ENCODE results near the gene TAS1R3. TPM values are rescaled to one million over a fixed set of nuclear protein-coding genes. Genes with fewer than 3 reads are reported as not detected.
A peak's percentile ranks its signal among the peaks of the same experiment; 100 is the strongest.

The TAS1R3 gene
- total RNA-seq, 1 donor from 2014 or later, result 0.97 TPM

DNA sequence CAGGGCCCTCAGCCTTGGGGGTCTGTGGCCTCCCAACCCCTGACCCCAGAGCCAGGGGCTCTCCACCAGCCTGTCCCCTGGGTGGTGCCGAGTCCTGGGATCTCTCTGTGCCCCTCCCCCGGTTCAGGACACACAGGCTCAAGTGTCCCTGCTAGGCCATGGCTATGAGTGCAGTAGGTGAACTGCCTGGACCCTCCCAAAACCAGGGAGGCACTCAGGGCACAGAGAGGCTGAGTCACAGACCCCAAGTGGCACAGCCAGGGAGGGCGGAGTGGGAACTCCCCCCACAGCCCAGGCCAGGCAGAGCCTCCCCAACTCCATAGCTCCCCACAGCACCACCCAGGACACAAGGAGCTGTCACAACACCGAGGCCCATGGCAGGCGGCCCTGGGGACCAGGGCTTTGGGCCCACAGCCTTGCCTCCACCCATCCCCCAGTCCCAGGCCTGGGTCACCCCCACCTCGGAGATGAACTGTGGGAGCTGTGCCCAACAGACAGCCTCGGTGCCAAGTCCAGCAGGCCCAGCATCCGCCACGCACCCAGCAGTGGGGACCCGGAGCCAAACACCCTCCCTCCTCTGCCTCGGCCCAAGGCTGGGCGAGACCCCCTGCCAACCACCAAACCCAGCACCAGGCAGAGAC, 14.9 kb downstream of the TAS1R3 start:
- Mint-ChIP-seq H3K4me1 (ENCODE audit: unreplicated experiment) (peaks cover 24% of the 10 kb centered on the region), H3K4me3 (ENCODE audit: unreplicated experiment) (no peak overlapping the region), H3K36me3 (ENCODE audit: unreplicated experiment) (peaks cover 4% of the 10 kb centered on the region), H3K9me3 (ENCODE audit: unreplicated experiment) (no peaks in the 10 kb centered on the region), H3K27me3 (ENCODE audit: unreplicated experiment) (no peaks in the 10 kb centered on the region), H3K27ac (ENCODE audit: unreplicated experiment) (no peak overlapping the region)
- no peak for TF ChIP-seq CTCF (IDR thresholded peaks at IDR 0.05)
- DNase-seq (ENCODE audit: extremely low spot score, unreplicated experiment), result no peak

GRCh38 chr1:1346501-1346890, 15.4 kb downstream of the TAS1R3 start:
- no peaks in the 10 kb centered on the region for H3K9me3 Mint-ChIP-seq (ENCODE audit: unreplicated experiment)
- no peak for TF ChIP-seq CTCF (IDR thresholded peaks at IDR 0.05)
- H3K36me3 Mint-ChIP-seq (ENCODE audit: unreplicated experiment), result no peaks in the 10 kb centered on the region
- H3K27me3 Mint-ChIP-seq (ENCODE audit: unreplicated experiment), result no peaks in the 10 kb centered on the region
- peaks cover 27% of the 10 kb centered on the region for H3K4me1 Mint-ChIP-seq (ENCODE audit: unreplicated experiment)
- H3K4me3 Mint-ChIP-seq (ENCODE audit: unreplicated experiment), result peak overlapping the region; percentile 80
- peak overlapping the region; percentile 38 for H3K27ac Mint-ChIP-seq (ENCODE audit: unreplicated experiment)
- no peak for DNase-seq (ENCODE audit: extremely low spot score, unreplicated experiment)

- no peaks in the 10 kb centered on the region for H3K36me3 Mint-ChIP-seq (ENCODE audit: unreplicated experiment)
- H3K4me3 Mint-ChIP-seq (ENCODE audit: unreplicated experiment), result peak overlapping the region; percentile 80
- DNase-seq (ENCODE audit: extremely low spot score, unreplicated experiment), result no peak
- peak overlapping the region; percentile 56 for H3K27ac Mint-ChIP-seq (ENCODE audit: unreplicated experiment)
- H3K4me1 Mint-ChIP-seq (ENCODE audit: unreplicated experiment), result peaks cover 32% of the 10 kb centered on the region
- no peaks in the 10 kb centered on the region for H3K9me3 Mint-ChIP-seq (ENCODE audit: unreplicated experiment)
- TF ChIP-seq CTCF (IDR thresholded peaks at IDR 0.05), result no peak
- no peaks in the 10 kb centered on the region for H3K27me3 Mint-ChIP-seq (ENCODE audit: unreplicated experiment)
Observed at GRCh38 chr1:1347026-1347595, 16.0 kb downstream of the TAS1R3 start.

- no peak for TF ChIP-seq CTCF (IDR thresholded peaks at IDR 0.05)
- no peaks in the 10 kb centered on the region for H3K27me3 Mint-ChIP-seq (ENCODE audit: unreplicated experiment)
- no peak for DNase-seq (ENCODE audit: extremely low spot score, unreplicated experiment)
- no peaks in the 10 kb centered on the region for H3K9me3 Mint-ChIP-seq (ENCODE audit: unreplicated experiment)
- H3K4me3 Mint-ChIP-seq (ENCODE audit: unreplicated experiment), result peak overlapping the region; percentile 80
- H3K27ac Mint-ChIP-seq (ENCODE audit: unreplicated experiment), result peak overlapping the region; percentile 56
- peaks cover 39% of the 10 kb centered on the region for H3K4me1 Mint-ChIP-seq (ENCODE audit: unreplicated experiment)
- H3K36me3 Mint-ChIP-seq (ENCODE audit: unreplicated experiment), result peaks cover 5% of the 10 kb centered on the region
Observed at GRCh38 chr1:1347663-1348419, 16.8 kb downstream of the TAS1R3 start.

All from osteocyte (in vitro differentiated cells).